Measurements from ENCODE around the gene IL17RC.

Gene IL17RC

DNA sequence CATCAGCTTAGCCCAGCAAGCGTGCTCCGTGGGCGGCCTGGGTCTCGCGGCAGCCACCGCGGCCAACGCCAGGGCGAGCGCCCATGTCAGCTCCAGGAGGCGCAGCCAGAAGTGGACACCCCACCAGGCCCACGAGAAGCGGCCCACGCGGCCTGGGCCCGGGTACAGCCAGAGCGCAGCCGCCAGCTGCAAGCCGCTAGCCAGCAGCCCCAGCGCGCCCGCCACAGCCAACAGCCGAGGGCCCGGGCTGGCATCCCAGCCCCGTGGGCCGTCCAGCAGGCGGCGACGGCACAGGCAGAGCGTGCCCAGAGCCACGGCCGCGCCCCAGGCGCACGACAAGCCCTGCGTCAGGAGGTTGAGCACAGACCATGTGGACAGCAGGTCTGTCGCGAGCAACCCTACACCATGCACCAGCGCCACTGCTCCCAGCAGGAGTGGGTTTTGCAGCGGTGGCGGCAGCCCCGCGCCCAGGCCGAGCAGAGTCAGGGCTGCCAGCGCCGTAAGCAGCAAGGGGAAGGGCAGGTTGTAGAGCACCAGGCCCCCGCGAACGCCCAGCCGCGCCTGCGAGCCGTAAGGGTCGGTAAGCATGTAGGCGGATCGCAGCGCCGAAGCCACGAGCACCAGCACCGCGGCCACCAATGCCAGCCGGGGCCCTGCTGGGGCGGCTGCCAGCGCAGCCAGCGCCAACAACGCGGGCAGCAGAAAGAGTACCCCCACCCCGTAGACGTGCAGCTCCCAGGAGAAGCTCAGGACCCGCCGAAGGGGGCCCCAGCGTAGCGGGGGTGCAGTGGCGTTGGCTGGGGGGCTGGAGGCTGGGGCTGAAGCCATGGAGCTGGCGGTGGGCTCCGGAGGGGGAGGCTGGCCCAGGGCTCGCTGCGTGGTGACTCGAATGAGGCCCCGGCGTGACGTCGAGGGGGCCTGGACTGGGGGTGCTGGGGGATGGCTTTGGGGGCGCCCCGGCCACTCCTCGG is 30.4 kb downstream of the IL17RC start:
- DNase-seq = no peak

DNA sequence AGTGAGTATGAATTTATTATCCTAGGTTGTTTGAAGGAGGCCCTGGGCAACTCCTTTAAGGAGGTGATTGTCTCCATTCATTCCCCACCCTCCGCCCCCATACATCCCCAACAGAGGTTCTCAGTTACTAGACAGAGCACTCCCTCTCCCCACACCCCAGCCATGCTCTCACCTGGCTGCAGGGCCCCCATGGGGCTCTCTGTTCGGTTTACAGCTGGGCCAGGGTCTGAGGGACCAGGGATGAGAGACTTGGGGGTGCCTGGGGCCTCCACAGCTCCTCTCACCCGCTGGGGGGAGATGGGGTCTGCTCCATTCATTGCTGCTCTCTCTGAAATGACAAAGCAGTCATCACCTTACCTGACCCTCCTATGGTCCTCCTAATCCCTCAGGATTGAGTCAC is 31.7 kb downstream of the IL17RC start:
- no peak for DNase-seq

DNA sequence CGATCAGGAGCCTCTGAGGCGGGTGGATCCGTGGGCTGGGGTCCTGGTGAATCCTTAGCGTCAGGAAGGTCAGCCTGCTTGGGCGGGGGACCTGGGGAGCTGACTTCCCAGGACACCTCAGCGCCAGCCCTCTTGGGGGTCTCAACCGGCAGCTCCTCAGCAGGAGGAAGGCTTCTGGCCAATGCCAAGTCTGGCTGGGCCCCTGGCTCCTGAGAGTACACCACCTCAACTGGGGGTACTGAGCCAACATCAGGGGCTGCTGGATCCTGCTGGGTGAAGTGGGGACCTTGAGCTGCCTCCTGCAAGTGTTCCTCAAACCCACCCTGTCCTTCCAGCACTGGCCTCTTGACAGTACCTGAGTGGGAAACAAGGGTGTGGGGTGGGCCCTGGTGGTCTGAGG is 32.2 kb downstream of the IL17RC start:
- no peak for DNase-seq

DNA sequence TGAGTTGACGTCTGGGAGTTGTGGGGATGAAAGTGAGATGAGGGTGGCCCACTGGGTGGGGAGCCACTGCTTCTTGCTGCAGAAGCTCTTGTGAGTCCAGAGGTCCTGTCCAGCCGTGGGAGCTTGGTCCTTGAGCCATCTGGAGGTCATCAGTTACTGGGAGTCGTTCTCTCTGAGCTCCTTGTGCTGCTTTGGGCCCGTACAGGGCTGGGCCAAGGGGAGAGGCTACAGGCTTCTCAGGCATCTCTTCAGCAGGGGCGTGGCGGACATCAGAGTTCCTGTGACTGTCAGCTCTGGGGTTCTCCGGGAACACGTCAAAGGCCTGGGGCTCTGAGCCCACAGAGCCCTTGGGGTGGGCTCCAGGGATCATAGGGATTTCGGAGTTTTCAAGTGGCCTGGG is 32.7 kb downstream of the IL17RC start:
- DNase-seq = no peak

DNA sequence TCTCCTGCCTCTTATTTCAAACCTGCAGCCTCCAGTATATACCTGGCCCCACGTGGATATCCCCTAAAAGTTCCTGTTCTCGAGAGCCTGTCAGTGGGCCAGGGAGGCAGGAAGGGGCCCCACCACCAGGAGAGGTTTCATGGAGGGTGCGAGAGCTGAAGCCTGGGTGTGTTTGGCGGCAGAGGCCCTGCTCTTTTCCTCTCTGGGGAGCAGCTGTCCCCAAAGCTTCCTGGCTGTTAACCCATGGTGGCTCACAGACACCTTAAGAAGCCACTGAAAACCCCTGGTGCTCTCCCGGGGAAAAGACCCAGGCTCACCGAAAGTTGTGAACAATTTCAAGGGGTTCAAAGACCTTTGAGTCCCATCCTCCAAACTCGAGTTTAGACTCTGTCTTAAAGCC is 34.2 kb downstream of the IL17RC start:
- DNase-seq = no peak

DNA sequence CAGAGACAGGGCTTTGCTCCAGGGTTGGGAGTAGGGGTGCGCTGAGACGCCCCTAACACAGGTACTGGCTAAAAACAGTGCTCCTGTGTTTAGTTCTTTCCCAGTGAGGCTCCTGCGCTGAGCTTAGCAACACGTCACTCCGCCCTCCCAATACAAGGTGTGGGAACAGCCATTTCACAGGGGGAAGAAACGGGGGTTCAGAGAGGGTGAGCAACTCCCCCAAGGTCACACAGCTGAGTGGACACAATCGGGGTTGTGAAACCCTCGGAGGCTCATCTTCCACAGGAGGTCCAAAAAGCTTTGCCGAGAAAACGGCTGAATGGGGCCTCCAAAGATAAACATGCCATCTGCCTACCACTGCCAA is 34.7 kb downstream of the IL17RC start:
- DNase-seq = no peak

DNA sequence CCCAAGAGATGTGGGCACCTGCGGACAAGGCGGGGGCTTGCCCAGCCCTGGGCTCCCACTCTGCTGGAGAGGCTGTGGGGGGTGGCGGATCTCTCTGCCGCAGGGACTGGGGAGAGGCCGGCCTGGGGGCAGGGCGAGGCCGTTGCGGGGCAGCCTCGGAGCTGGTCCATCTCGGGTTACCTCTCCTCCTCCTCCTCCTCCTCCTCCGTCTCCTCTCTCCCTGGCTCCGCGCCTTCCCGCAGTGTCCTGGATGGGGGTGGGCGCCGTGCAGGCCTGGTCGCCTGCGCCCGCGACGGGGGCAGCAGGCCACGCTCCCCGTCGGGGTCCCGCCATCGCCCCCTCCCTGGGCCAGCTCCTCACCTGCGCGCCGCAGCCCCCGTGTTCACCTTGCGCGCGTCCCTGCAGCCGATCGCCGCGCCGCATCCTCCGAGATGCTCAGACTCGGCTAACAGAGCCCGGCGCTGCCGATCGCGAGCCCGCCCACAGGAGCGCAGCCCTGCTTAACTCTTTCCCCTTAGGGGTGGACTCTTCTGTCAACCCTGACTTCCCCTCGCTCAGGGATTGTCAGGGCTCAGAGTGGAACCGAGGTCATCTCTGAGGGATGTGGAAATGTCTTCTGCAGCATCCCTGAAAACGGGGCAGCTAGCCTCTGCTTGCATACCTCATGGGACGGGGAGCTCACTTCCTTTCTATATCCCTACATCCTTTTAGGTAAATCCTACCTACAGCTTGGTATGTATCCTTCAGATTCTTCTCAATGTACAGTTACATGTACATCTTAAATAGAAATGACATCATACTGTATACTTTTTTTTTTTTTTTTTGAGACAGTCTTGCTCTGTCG is 35.3 kb downstream of the IL17RC start, which contains the start of gene PRRT3:
PRRT3 (minus strand) TSS at position 447 of the 844 bp plus-strand sequence. CDS start 2,293 bp downstream, outside the sequence.
- peak; percentile 67 for DNase-seq

DNA sequence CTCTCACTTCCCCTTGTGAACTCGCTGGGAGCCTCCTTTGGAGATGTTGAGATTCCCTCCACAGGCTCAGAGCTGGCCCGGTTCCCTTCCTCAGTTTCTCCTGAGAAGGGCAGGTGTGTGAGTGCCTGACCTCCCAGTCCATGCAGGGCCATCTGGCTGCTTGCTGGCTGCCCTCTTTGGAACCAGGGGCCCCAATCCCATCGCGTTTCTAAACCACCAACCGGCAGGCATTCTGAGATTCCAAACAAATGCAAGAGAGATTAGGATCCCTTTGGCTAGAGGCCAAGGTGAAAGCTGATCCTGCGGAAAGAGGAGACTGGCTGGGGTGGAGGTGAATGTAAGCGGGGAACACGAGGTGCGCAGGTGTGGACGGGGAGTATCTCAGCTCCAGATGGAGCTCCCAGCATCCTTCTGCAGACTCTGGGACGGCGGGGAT is 38.2 kb downstream of the IL17RC start:
- no peak for DNase-seq

DNA sequence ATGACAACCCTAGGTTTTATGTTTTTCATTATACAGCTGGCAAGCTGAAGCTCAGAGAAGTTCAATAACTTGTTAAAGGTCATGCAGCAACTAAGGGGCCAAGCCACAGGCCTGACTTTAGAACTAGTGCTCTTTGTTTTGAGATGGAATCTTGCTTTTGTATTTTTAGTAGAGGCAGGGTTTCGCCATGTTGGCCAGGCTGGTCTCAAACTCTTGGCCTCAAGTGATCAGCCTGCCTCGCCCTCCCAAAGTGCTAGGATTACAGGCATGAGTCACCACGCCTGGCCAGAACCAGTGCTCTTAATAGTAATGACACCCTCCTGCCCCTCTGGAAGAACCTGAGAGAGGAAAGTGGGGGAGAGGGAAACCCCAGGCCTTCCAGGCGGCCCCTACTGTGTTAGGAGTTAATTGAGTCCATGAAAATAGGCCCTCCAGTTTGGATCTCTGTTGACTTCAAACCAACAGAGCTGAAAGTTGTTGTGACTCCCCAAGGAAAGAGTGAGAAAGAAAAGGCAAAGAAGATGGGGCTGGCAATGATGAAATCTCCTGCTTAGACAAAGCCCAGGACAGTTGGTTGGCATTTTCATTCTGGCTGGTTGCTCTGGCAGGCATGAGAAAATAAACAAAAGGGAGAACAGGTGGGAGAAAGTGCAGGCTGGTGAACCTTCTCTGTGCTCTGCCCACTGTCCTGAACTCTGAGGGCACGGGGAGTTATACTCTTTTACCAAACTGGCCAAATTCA is 38.9 kb downstream of the IL17RC start:
- DNase-seq = no peak

DNA sequence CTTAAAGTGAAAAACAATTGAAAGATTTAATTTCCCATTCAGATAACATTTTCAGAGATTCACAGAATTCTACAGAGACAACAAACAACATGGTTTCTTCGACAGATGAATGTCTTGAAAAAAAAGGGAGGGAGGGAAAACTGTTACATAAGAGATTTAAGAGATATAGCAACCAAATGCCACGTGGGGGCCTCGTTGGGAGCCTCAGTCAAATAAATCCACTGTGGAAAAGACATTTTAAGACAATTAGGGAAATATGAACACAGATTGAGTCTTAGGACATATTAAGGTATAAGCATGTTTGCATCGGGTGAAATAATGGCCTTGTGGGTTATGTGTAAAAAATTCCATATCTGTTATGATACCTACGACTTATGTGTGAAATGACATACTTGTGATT is 40.3 kb downstream of the IL17RC start:
- DNase-seq = no peak

DNA sequence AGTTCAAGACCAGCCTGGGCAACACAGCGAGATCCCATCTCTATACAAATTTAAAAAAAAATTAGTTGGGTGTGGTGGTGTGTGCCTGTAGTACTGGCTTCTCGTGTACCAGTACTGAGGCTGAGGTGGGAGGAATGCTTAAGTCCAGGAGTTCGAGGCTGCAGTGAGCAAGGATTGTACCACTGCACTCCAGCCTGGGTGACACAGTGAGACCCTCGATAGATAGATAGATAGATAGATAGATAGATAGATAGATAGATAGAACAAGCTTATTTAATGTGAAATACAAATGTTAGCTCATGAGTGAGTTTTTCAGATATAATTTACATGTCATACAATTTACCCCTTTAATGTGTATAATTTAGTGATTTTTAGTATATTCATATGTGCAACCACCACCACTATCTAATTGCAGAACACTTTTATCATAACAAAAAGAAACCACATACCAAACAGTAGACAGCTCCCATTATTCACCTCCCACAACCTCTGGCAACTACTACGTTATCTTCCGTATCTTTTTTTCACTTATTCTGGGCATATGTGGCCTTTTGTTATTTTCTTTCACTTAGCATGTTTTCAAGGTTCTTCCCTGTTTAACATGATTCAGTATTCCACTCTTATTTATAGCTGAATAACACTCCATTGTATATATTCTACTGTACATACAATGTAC is 48.4 kb downstream of the IL17RC start:
- DNase-seq = no peak

DNA sequence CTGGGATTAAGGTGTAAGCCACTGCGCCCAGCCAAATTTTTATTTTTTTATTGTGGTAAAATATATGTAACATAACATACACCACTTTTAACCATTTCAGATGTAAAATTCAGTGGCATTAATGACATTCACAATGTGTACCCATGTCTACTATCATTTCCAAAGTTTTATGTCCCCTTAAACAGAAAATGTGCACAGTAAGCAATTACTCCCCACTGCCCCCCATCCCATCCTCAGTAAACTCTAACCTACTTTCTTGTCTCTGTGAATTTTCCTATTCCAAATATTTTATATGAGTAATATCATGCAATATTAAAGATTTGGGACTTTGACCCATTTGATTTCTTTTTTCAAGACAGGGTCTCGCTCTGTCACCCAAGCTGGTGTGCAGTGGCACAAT is 49.9 kb downstream of the IL17RC start:
- no peak for DNase-seq

DNA sequence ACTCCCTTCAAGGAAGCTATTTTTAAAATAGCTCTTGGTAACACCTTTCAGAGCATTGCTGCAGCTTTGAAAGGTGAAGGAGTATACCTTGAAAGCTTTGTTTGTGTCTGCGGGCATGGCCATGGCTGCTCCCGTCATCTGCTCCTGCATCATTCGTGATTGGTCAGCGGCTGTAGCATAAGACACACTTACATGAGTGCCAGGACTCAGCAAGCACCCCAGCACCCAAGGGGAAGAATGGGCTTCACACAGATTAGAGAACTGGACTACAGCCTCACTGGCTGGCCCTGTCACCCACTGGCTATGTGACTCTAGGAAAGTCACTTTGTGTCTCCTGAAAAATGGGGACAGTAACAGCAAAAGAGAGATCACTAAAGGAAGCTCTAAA is 52.7 kb downstream of the IL17RC start:
- no peak for DNase-seq

DNA sequence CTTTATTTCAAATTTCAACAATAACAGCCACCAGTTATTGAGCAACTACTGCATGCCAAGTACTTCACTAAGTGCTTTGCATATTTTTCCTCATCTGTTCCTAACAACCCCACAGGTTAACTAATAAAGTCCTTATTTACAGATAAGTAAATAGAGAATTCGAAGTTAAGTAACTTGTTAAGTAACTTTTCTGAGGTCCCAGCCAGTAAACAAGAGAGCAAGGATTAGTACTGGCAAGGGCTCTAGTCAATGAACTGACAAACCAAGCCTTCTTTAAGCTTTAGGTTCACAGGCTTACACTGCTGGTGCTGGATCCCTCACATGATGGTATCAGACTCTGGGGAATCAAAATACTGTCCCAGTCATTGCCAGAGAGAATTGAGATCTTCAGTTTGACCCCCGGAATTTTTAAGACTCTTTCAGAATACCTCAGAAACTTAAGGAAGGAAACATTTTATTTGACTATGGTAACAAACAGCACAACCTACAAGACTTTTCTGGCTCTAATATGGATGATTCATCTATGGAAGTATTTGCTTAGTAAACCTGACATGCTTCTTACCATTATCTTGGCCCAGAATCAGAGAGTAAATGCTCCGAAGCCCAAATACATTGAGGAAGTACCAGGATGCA is 53.2 kb downstream of the IL17RC start:
- no peak for DNase-seq

DNA sequence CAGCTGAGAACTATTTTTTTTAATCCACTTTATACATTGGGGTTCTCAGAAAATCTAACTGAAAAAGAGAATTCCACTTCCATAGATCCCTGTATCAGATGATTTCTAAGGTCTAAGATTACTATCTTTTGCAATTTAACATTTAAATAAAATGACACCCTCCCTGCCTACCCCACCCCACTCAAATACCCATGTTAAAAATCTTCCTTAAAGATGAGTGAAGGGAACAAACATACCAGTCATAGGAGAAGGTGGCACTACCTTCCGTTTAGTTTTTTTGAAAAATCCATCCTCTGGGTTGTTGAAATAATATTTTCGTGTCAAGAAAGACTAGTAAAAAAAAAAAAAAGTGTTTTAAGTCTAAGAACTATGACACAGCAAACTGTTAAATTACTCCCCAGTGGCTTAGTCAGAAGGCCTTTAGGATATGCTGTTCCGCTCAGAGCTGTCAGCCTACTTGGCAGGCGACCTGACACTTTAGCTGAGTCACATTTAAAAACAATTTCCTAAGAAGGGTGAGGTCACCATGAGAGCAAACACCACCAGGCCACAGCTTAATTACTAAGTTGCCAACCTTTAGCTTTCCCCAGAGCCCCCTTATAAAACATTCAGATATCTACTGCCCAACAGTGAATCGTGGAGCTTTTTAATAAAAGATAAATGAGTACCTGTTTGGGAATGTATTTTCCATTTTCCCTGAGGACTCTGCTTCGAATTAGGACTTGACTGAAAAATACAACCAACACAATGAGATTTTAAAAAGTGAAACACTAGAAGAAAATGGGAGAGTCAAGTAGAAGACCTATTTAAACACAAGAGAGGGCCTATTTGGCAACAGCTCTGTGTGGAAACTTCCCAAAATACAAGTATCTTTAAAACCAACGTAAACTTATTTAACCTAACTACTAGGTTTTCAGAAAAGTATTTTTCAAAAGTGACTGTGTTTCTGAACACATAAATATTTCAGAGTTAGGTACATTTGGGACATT is 60.1 kb downstream of the IL17RC start:
- peak; percentile 20 for DNase-seq

DNA sequence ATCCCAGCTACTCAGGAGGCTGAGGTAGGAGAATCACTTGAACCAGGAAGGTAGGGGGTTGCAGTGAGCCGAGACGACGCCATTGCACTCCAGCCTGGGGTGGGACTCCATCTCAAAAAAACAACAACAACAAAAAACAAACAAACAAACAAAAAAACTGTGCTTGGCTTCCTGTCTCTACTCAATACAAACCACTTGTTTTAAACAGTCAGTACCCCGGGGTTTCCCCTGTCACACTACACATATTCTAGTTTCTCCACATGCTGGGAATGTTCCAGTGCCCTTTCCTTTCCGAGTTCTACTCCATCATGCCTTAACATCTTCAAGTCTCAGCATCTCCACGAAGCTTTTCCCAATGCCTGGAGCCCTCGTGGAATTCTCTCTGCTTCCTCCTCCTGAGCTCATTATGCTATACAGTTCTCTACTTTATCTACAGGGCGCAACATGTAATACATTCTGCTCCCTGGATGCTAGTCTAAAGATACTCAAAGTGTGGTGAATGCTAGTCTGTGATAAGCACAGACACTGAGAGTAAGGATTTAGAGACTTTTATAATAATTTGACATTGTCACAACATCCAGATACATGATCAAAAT is 61.9 kb downstream of the IL17RC start:
- DNase-seq = no peak

DNA sequence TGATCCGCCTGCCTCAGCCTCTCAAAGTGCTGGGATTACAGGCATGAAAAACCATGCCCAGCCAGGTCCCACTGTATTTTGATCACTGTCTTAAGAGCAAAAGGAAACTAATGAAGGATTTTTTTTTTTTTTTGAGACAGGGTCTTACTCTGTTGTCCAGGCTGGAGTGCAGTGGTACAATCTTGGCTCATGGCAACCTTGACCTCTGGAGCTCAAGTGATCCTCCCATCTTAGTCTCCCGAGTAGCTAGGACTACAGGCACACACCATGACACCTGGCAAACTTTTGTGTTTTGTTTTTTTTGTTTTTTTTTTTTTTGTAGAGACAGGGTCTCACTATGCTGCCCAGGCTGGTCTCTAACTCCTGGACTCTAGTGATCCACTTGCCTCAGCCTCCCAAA is 63.4 kb downstream of the IL17RC start:
- no peak for DNase-seq
